NCI-H2196 (cell line): ENCODE data around the gene ZFR.

Experiments
- DNase-seq: peaks from one replicate; lab custom pipeline; 2025; ENCODE audit not compliant: unreplicated experiment; lab: John Stamatoyannopoulos, UW

The ZFR gene

DNA sequence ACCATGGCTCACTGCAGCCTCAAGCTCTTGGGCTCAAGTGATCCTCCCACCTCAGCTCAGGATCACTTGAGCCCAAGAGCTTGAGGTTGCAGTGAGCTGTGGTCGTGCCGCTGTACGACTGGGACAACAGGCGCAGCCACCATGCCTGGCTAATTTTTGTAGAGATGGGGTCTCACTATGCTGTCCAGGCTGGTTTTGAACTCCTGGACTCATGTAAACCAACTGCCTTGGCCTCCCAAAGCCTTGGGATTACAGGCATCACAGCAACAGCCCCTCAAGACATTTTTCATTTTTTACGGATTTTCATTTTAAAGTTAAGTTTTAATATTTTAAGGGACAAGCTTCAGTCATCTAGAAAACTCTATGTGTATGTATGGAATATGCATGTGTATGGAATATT lies 78.9 kb downstream of the ZFR start:
- no peak for DNase-seq

DNA sequence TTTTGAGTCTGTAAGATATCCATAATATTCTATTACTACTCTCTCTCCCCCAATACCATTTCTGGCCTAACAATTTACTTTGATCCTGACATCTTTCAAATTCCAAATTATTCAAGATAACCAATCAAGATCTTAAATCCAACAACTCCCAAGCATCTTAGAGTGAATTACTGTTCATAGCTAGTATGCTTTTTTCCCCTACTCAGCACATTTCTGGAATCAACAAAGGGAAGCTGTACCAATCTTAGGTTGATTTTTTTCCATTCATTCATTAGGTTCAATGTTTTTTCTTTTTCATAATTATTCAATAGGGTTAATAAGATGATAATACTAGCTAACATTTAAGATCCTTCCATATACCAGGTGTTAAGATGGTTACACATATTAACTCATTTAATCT lies 81.5 kb downstream of the ZFR start:
- DNase-seq, result no peak

DNA sequence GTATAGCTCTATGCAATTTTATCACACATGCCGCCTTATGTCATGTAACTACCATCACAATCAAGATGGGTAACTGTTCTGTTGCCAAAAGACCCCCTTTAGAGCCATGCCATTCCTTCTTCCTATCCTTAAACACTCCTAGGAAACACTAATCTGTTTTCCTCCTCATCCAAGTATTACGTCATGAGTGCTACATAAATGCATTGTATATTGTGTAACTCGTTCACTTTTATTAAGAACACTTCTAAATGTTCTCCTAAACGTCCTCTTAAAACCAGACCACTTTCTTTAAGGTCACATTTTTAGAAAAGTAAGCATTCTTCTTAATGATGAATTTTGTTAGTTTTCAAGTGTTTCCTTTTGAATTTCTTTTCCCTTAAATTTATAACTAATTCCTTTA lies 82.0 kb downstream of the ZFR start:
- DNase-seq, result no peak

DNA sequence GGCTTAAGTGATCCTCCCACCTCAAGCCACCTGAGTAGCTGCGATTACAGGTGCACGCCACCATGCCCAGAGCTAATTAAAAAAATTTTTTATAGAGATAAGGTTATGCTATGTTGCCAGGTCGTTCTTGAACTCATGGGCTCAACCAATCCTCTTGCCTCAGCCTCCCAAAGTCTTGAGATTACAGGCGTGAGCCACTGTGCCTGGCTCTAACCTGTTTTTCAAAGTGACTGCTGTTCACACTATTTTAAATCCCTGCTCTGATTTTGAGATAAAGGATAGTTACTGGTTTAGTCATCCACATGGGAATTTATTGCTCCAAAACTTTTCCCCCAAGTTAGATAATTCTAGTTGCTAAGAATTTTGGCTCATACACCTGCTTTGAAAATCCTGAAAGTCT lies 83.6 kb downstream of the ZFR start:
- no peak for DNase-seq

DNA sequence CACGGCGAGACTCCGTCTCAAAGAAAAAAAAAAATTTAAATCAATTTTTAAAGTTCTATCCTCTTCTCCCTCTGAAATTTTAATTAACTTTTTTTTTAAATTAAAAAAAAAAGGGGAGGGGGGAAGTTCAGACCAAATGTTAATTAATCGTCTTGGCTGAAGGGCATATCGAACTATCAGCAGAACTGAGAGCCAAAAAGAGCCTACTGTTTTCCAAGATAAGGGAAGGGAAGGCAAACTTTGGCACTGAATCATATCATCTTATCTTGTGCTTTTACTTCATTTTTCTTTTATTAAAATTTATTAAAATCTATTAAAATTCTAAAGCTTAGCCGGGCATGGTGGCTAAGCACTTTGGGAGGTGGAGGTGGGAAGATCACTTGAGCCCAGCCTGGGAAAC lies 85.9 kb downstream of the ZFR start:
- DNase-seq, result no peak

DNA sequence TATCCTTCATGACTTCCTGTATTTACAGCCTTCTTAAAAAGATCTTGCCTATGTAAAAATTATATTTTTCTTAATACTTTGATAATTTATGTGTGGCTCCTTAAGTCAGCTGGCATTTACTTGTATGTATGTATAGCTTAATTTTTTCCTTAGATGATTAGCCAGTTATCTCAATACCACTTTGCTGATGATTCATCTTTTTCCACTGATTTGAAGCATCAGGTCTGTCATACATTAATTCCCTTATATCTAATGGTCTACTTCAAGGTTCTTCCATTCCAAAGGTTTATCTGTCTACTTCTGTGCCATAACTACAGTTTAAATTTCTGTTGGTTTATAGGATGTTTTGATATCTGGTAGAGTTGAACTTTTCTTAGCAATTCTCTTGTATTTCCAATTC lies 86.9 kb downstream of the ZFR start:
- DNase-seq, result no peak

DNA sequence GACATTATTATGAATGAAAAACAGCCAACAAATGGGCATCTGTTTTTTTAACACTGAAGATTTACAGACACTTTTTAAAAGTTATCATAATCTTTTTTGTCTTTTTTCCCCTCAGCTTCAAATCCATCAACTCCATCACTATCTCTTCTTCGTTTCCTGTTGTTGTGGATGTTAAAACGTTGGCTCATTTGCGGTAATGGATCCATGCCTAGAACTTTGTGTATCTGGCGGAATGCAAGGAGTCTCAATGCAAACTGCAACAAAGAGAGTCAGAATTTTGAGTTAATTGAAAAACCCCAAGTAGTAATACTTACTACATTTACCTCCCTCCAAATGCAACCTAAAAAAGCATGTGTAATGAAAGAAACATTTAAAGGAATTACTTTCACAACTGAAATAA lies 88.9 kb downstream of the ZFR start:
- DNase-seq, result no peak

DNA sequence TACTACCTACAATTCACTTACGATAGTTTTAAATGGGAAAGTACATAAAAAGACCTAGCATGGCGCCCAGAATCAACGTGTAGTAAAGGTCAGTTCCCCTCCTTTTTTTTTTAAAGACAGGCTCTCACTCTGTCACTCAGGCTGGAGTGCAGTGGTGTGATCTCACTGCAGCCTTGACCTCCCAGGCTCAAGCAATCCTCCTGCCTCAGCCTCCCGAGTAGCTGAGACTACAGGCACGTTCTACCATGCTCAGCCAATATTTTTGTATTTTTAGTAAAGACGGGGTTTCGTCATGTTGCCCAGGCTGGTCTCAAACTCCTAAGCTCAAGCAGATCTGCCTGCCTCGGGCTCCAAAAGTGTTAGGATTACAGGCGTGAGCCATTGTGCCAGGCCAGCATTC lies 91.1 kb downstream of the ZFR start:
- no peak for DNase-seq

DNA sequence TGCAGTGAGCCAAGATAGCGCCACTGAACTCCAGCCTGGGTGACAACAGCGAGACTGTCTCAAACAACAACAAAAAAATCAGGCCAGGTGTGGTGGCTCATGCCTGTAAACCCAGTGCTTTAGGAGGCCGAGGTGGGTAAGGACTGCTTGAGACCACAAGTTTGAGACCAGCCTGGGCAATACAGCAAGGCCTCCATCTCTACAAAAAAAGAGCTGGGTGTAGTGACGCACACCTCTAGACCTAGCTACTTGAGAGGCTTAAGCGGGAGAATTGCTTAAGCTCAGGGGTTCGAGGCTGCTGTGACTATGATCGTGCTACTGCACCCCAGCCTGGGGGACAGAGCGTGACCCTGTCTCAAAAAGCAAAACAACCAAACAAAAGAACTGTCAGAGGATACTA lies 91.9 kb downstream of the ZFR start:
- DNase-seq, result no peak

DNA sequence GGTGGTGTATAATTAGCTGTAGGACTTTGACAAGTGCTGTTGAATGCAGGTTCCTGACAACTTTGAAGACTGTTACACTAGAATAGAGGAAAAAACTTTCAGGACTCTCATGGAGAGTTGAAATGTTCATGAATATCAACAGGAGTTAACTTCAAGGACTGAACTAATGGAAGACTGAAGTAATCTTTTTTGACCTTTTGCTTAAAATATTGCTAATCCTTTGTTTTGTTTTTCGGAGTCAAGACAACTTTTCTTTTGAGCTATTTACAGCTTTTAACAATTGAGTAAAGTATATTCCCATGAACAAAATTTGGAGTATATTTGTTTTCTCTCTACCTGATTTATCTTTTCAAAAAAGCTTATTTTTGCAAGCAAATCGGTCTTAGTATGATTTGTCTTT lies 97.7 kb downstream of the ZFR start:
- no peak for DNase-seq

DNA sequence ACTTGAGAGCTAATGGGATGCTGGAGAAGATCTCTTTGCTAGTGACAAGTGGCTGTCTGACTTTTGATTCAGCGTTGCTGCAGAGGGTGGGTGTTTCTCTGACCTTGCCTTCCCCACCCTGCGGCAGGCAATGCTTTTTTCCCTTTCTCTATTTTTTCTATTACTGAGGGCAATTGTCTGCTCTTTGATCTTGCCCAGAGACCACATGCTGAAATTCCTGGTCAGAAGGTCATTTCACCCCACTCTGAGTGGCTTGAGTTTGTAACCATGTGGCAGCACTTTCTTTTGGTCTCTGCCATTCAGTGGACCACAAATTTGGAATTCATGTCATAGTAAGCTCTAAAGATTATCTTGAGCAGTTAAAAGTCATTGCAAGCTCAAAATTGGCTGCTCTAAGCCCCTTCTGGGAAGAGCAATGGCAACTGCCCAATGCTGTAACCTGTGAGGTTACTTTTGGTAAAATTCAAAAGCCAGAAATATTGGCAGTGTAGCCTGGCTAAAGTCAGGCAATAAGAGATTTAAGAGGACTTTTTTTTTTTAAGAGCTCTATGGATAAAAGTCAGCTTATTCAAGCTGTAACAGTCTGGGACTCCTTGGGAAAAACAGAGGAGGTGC lies 101.4 kb downstream of the ZFR start:
- DNase-seq, result no peak

DNA sequence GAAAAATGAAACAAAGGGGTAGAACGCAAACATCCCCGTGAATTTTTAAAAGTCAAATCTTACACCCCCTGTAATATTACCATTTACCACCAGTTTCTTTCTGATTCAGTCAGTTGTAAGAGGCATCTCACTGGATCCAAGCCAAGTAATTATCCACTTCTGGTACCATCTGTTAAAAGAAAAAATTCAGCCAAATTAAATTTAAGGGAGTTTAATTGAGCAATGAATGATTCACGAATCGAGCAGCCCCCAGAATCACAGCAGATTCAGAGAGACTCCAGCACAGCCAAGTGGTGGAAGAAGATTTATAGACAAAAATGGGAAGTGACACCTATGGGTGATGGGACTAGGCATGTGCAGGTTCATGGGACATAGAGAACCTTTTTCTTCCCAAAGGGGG lies 101.9 kb downstream of the ZFR start:
- peak; percentile 17 for DNase-seq

DNA sequence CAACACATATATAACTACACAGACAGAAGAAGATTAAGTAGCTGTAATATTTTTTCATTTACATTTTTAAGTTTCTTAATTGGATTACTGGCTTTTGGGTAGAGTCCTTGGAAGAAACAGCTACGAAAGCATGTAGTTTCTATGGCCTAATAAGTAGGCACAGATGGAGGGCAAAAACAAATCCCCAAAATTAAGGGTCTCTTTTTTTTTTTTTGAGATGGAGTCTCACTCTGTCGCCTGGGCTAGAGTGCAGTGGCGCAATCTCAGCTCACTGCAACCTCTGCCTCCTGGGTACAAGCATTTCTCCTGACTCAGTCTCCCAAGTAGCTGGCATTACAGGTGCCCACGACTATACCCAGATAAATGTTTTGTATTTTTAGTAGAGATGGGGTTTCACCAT lies 104.7 kb downstream of the ZFR start:
- DNase-seq, result no peak

DNA sequence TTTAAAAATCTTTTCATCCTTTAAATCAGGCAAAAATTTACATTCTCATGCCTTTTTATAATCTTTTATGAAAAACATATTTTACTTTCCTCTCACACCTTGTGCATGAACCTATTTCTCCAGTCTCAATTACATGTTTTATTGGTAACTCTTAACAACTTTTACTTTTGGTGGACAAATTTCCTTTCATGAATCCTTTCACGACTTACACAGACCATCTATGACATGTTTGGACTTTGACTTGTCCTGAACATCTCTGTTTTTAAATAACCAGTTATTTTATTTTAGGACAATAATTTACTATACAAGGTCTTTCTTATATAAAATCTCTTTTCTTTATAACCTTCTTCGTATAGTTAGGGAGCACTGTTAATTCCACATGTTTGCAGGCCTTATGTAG lies 105.3 kb downstream of the ZFR start:
- peak; percentile 62 for DNase-seq

DNA sequence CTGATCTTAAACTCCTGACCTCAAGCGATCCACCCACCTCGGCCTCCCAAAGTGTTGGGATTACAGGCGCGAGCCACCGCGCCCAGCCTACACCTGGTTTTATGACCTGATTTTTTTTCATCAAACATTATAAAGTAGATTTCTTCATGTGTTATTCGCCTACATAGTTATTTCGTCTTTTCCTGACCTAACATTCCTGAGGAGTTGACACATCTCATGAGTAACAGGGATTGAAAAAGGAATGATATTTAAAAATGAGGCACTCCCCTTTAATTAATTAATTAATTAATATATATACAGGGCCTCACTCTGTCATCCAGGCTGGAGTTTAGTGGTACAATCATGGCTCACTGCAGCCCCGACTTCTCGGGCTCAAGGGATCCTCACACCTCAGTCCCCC lies 111.6 kb downstream of the ZFR start:
- DNase-seq, result no peak

DNA sequence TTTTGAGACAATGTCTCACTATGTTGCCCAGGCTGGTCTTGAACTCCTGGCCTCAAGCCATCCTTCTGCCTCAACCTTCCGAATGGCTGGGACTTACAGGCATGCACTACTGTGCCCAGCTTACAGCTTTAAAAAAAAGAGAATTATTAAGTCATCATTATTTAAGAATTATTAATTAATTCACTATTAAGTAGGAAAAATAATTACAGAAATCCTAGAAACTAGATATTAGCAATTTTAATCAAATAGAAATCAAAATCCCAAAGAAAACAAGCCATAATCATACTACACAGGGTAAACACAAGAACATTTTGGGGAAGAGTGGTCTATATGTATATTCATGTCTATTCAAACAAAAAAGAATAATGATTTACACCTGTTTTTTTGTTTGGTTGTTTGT lies 112.2 kb downstream of the ZFR start:
- no peak for DNase-seq

DNA sequence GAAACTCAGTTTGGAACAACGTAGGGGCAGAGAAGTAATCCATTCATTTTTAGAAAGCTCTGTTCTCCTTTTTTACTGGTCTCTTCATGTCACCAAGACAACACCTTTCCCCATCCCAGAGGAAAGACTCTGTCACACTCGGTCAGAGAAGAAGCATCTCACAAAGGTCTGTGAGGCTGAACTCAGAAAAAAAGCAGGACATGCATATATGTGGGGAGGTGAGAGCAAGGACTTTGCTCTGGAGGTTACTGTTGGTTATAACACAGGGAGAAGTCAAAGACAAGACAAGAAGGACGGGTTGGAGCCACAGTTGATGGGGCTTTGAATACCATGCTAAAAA lies 112.6 kb downstream of the ZFR start:
- DNase-seq, result no peak

DNA sequence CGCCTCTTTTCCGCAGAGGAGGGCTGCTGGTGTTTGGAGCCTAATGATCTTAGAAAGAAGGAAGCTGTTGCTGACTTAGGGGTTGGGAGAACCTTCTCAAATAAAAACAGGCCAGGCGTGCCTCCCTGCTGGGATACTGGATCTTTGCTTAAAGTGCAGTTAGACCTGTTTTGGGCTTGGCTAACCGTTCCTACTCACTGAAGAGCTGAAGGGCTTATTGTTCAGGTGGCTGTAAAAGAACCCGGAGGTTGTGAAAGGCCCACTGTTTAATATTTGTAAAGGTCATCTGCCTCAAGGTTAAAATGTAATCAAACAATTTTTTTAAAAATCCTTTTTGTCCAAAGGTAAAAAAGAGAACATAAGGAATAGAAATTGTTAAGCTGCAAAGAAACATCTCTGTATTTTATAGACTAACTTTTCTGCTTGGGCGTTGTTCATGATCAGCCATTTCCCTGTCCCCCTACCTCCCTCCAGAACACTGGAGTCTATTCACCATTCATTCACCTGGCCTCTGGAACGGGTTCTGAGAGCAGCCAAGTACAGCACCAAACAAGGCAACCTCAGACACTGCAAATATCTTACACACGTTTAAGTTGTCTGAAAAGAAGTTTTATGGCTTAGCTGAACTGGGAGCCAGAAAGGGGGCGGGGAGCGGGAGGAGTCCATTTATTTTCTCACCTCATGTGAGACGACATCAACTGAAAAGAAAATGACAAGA lies 113.2 kb downstream of the ZFR start:
- peak; percentile 30 for DNase-seq

DNA sequence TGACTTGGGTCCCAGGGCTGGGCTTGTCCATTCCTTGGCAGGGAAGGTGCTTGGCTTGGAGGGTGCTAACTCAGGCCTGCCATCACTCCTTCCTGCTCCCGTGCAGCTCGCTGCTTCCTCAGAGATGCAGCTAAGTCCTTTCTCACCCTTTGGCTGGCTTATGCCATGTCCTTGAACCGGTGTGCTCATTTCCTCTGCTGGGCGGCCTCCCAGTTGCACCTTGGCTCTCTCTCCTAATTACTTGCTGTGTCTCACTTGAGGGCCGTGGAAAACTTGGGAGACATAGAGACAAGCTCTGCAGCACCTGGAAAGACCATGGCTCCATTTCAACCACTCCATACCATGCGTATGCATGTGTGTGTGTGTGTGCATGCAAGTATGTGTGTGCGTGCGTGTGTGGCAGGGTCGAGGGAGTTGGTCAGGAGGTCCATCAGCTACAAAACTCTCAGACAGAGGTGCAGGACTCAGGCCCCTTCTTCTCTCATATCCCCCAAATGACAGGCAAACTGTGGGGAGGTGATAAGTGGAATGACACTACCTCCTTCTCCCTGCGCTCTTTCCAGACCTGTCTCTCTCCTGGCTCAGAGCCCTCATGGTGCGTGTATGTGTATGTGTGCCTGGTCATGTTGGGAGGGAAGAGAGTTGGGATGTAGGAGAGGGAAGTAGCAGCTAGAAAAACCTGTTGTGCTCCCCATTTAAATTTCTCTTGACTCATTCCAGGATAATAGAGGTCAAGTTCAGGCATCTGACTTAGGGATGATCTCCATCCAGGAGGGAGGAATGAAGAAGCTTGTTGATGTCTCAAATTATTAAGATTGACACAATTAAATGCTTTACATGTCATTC lies 114.2 kb downstream of the ZFR start:
- DNase-seq, result no peak

DNA sequence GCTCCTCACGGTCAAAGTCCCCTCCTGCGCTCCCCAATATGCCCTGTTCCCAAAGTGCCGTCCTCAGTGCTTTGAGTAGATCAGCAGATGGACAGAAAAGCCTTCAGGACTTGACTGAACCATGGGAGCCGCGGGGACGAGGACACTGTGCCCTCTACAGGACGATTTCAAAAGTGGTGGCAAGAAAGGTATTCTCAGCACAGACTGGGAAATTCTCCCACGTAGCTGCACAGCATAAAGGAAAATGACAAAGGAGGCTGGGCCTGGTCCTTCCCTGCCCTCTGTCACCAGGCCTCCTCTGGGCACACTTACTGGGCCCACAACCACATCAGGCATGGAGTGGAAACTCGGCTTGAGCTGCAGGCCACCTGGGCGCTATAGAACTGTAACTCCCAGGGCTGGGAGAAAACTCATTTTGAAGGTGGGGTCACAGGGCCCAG lies 115.1 kb downstream of the ZFR start:
- peak; percentile 49 for DNase-seq

DNA sequence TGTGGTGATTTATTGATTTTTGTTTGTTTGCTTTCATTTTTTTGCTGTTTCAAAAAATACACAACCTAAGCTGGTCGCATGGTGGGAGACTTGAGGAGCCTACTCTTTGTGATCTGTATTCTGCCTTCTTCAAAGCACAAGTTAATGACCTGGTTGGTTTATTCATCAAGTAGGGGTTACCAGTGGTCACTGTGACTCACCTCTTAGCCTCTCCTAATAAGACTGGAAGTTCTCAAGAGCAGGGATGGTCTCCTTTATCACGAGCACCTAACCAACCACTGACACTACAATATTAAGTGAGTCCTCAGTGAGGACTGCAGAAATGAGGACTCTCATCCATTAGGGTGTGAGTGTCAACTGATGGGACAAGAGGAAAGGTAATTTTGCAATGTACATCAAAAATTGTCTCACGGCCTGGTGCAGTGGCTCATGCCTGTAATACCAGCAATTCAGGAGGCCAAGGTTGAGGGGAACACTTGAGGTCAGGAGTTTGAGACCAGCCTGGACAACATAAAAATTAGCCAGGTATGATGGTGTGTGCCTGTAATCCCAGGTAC lies 118.2 kb downstream of the ZFR start:
- DNase-seq, result no peak

DNA sequence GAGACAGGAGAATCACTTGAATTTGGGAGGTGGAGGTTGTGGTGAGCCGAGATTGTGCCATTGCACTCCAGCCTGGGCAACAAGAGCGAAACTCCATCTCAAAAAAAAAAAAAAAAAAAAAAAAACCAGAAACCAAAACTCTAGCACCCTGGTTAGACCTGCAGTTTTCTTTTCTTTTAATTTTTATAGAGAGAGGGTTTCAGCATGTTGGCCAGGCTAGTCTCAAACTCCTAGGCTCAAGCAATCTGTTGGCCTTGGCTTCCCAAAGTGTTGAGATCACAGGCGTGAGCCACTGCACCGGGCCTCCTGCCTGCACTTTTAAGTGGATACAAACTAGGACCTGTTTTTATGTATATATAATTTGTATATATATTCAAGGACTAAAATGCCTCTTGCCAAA lies 118.9 kb downstream of the ZFR start:
- DNase-seq, result no peak
